ENCODE results near the gene LRRTM3.
A peak's percentile ranks its signal among the peaks of the same experiment; 100 is the strongest.

LRRTM3 gene

DNA sequence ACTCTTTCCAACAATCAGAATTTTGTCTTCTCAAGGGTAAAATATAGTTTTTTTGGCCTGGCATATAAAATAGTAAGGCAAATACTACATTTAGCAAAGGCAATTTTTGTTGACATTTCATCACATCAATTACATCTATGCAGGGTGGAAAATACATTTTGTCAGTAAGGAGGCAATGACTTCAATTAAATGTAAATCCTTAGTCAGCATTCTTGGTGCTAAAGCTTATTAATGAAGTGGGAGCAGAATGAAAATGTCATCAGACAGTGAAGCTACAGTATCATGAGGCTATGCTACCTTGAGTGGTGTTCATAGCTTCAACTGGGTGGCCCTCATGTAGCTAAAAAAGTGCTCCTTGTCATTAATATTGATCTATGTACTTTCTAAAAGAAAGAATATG is 8.9 kb downstream of the LRRTM3 start:
- no peak for DNase-seq (ENCODE audit: low read depth)

DNA sequence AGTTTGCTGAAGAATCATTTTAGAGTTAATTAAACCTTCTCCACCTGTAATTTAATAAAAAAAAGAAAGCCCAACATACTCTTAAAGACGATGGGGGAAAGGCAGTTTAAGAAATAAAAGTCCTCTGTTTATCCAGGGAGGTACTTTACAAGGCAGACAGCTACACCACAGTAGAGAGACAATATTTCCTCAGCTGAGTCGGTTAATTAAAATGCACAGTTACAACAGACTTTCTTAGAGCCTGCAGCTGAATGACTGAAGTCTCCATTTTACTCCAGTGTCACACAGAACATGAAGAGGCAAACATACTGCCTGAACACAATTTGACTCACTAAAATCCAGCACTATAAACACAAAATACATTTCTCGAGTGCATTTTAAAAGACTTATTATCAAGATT is 15.1 kb downstream of the LRRTM3 start:
- DNase-seq (ENCODE audit: low read depth), result no peak

GRCh38 chr10:66941491-66941890 is 15.7 kb downstream of the LRRTM3 start:
- no peak for DNase-seq (ENCODE audit: low read depth)

GRCh38 chr10:66942407-66942806 is 16.6 kb downstream of the LRRTM3 start:
- no peak for DNase-seq (ENCODE audit: low read depth)

GRCh38 chr10:66943590-66943989 is 17.8 kb downstream of the LRRTM3 start:
- no peak for DNase-seq (ENCODE audit: low read depth)

- DNase-seq (ENCODE audit: low read depth), result no peak
These were observed 26.1 kb downstream of the LRRTM3 start for GRCh38 chr10:66951896-66952295.

GRCh38 chr10:66958466-66958865 is 32.6 kb downstream of the LRRTM3 start:
- no peak for DNase-seq (ENCODE audit: low read depth)

GRCh38 chr10:66964946-66965345 is 39.1 kb downstream of the LRRTM3 start:
- no peak for DNase-seq (ENCODE audit: low read depth)

DNA sequence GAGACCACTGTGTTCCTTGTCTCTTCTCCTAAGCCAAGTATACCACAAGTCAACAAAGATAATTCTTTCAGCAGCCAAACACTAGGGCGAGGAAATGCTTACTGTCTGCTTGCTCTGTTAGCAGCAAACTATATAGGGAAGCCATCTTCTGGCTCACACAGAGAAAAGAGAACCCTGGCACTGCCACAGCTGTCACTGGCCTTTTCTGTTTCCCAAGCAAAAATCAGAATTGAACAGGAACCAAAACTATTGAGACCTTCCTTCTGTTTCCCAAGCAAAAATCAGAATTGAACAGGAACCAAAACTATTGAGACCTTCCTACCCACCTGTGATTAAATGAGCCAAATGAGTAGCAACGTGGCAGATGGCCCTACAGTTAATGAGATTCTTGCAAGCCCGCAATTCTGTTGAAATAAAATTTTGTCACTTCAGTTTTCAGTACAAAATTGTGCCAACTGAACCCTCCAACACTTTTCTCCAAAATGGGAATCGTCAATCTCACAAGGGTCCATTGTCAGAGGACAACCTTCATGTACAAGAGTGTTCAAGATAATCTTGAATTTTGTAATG is 54.5 kb downstream of the LRRTM3 start:
- no peak for DNase-seq (ENCODE audit: low read depth)

- no peak for DNase-seq (ENCODE audit: low read depth)
These were observed 55.7 kb downstream of the LRRTM3 start for GRCh38 chr10:66981361-66982052.

DNA sequence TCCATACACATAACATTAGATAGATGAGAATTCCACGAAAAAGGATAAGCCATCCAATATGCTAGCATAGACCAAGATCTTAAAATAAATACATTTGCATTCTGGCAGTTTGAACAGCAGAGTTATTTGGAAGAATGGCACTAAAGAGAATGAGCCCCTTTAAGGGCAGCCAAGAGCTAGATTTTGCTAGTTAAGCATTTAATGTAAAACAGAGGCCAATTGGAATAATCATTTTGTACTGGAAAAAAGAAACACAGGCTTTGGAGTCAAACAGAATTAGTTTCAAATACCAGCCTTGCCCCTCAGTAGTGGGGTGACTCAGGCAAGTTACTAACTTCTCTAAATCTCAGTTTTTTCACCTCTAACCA is 56.2 kb downstream of the LRRTM3 start:
- no peak for DNase-seq (ENCODE audit: low read depth)

DNA sequence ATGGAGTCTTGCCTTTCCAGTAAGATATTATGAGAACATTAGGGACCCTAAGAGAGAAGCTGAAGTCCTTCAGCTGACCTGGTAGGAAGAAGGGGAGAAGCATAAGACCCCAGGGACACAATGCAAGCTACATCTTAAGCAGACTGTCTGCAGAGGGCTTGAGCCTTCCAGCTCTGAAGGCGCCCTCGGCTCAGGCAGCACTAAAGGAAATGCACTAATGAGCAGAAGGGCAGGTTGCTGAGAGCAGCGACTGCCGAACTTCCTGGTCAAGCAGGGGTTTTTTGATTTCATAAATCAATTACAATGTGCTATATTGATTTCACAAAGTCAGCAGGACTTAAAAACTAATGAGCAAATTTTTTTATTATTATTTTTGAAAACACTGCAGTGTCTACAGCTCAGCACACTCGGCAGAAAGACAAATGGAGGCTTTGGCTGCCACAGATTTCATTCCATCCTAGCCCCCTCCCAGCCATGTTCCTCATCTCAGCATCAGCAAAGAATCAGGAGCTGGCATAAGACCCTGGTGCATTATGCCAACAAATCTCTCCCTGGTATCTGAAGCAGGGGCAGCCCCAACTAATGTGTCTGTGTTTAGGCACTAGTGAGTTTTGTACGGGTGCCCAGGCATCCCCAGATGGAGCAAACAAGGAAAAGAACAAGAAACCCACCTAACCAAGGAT is 57.1 kb downstream of the LRRTM3 start:
- no peak for DNase-seq (ENCODE audit: low read depth)

GRCh38 chr10:66983475-66983818 is 57.6 kb downstream of the LRRTM3 start:
- no peak for DNase-seq (ENCODE audit: low read depth)

- DNase-seq (ENCODE audit: low read depth), result no peak
These were observed 64.5 kb downstream of the LRRTM3 start for GRCh38 chr10:66990143-66990830.

DNA sequence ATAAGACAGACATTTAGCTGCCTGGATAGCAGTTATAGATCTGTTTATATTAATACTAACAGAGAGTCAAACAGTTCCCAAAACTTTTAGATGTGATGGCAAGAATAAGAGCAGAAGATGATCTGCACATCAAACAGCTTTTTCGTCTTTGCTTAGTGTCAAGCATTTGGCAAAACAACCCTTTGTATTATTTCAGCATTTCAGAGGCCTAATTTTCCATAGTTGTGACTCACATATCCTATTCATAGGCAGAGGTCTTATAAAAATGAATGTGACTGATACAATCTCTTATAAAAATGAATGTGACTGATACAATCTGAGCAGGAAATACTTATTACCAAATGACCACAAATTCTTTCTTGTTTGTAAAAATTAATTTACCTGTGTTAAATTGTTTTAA is 71.2 kb downstream of the LRRTM3 start:
- no peak for DNase-seq (ENCODE audit: low read depth)

GRCh38 chr10:66999762-67000545 is 74.1 kb downstream of the LRRTM3 start:
- no peak for DNase-seq (ENCODE audit: low read depth)

- no peak for DNase-seq (ENCODE audit: low read depth)
These were observed 78.9 kb downstream of the LRRTM3 start for GRCh38 chr10:67004690-67005089.

- DNase-seq (ENCODE audit: low read depth), result no peak
These were observed 80.1 kb downstream of the LRRTM3 start for GRCh38 chr10:67005981-67006380.

DNA sequence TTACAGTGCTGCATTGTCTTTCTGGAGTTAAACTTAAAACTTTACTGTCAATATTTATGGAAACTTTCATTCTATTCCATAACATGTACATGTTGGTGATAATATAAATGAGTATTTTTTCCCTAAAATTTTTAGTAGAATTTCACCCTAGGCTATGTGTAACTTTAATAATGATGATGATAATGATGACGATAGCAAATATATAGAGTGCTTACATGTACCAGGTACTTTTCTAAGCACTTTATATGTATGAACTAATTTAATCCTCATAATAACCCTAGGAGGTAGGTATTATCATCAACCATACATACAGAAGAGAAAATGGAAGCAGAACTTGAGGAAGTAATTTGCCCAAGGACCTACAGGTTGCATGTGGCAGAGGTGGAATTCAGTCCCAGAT is 85.6 kb downstream of the LRRTM3 start:
- DNase-seq (ENCODE audit: low read depth), result no peak

DNA sequence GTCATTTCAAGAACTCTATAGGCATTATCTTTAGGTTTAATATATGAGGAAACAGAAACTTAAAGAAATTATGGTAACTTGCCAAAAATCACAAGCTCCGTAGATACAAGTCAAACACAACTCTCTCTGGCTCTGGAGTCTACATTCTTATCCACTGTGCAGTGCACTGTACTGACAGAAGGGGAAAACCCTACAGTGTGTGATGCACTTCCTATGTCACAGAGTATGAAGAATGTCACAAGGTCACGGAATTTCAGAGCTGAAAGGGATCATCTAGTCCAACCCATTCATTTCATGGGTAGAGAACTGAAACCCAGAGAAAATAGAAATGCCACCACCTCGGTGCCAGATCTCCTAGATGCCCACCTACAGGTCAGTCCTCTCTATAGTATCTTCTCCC is 86.1 kb downstream of the LRRTM3 start:
- DNase-seq (ENCODE audit: low read depth), result no peak

DNA sequence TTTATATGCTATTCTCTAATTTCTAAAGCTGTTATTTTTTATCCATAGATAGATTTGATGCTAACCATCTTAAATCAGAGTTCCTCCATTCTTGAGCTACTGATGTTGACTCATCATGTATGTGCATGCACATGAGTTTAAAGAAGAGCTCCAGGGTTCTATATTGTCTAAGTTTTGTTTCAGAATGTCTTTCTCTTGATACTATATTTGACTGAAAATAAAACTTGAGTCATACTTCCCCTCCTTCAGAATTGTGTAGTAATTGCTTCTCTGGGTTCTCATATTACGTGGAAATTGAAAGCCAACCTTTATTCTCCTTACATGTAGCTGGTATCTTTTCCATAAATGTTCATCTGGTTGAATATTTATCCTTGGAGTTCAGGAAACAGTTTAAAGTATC is 89.4 kb downstream of the LRRTM3 start:
- peak; percentile 3 for DNase-seq (ENCODE audit: low read depth)

- peak; percentile 80 for DNase-seq (ENCODE audit: low read depth)
These were observed 91.4 kb downstream of the LRRTM3 start for GRCh38 chr10:67017218-67017617.
